ENCODE measurements around the gene ATG2B.
A peak's percentile ranks its signal among the peaks of the same experiment; 100 is the strongest.
"Not testable (repeated sequence)": the region's sequence is repeated elsewhere in the genome, so short reads cannot be mapped to it uniquely, and the experiment has no call there.

ATG2B gene

DNA sequence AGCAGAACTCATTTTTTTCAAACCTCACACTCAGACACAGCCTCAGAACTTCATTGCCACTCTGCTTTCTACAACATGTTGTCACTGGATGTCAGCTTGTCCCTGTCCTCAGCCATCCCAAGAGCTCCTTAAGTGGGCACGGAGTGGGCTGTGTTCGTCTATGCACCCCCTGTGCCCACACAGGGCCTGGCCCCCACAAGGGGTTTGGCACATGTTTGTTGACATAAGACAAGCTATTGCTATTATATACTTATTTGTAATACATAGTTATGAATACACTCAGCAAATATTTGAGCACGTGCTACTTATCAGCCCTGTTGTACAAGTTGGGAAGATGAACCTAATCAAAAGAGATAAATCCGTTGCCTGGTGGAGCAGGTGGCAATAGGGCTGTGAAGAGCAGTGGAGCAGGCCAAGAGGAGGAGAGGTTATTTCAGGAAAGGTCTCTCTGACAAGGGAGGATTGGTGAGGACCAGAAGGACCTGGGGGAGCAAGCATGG is 111.4 kb downstream of the ATG2B start:
- DNase-seq: no peak

DNA sequence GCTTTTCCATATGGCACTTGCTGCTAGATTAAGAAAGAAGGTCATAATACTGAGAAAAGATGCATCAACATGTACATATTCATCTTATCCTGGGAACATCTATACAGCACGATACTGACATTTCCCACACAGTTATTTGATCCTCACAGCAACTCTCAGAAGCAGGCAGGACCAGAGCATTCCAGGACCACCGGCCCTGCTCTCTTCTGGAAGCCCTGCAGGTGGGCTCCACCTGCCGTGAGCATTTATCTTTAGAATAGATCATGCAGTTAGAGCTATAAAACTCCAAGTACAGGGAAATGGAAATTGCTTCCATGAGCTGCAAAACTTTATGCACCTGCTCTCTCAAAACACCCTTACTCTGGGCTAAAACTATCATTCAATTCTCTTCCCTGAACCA is 112.7 kb downstream of the ATG2B start:
- DNase-seq: no peak

DNA sequence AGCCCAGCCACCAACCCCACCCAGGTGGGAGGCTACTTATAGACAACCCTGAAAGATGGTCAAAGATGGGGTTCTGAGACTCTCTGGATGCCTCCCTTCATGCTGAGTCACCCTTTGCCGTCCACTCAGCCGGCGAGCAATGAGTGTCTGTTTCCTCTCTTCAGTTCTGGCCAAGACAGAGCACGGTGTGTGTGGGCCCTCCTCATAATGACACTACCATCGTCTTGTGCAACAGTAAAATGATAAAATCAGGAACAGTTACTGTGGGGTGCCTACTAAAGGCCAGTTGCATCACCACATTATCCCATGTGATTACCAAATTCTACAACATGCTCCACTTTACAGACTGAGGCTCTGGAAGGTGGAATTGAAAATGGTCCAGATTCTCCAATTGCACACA is 114.1 kb downstream of the ATG2B start:
- DNase-seq: peak; percentile 49

DNA sequence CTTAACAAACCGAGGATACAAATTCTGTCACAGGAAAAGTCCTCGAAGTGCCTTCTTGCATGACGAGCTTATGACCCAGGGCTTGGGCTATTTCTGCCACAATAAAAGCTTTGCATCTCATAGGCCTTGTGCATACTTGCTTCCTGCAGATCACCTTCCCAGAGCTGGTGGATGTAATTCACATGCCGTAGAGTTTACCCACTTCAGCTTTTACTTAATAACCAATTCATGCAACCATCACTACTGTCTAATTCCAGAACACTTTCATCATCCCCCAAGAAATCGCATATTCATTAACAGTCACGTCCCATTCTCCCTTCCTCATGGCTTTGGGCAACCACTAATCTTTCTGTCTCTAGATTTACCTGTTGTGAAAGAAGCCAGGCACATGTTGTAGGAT is 116.1 kb downstream of the ATG2B start:
- DNase-seq: no peak

DNA sequence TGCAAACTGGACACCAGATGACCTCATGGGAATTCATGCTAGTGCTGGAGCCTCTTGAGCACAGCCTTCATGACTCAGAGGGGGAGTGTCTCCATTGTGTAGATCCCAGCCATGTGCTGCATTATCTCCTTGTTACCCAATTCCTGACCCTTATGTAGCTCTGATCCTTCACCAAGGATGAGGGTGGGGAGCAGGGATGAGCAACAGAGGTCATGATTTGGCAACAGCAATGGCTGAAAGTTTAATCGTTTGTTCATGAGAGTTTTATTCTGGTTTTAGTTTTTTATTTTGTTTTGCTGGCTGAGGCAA is 116.6 kb downstream of the ATG2B start:
- DNase-seq: peak; percentile 95

DNA sequence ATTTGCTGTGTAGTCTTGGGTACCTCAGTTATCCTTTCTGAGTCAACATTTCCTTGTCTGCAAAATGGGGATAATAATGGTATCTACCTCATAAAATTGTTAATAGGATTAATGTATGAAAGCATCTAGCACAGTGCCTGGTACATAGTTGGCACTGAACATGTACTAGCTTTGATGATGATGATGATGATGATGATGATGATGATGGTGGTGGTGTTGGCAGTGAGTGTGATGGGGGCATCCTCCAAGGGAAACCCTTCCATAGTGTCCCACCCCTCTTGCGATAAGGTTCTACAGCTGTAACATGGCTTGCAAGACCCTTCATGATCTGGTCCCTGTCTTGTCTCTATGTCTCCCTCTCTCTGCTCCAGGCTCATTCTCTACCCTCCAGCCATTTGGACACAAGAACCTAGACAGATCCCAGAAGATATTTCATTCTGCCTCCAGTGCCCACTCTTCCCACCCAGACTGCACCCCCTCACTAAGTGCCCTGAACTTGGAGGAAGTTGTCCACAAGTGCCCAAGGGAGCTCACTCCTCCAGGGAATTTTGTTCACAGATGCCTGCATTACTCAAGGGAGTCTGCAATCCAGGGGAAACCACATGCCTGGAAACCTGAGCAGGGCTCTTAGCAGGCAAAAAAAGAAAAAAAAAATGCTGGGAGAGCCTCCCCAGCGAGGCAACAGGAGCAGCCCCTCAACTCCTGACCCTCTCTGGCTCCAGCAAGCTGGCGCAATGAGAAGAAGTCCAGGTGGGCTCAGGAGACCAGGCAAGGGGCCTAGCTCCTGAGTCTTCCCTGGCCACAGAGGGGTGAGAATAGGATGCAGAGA is 117.2 kb downstream of the ATG2B start:
- DNase-seq: peak; percentile 21

DNA sequence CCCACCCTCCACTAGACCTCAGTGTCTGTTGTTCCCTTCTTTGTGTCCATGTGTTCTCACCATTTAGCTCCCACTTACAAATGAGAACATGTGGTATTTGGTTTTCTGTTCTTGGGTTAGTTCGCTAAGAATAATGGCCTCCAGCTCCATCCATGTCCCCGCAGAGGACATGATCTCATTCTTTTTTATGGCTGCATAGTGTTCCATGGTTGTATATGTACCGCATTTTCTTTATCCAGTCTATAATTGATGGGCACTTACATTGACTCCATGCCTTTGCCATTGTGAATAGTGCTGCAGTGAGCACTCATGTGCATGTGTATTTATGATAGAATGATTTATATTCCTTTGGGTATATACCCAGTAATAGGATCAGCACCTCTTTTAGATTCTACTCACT is 118.1 kb downstream of the ATG2B start:
- not testable (repeated sequence) for DNase-seq

DNA sequence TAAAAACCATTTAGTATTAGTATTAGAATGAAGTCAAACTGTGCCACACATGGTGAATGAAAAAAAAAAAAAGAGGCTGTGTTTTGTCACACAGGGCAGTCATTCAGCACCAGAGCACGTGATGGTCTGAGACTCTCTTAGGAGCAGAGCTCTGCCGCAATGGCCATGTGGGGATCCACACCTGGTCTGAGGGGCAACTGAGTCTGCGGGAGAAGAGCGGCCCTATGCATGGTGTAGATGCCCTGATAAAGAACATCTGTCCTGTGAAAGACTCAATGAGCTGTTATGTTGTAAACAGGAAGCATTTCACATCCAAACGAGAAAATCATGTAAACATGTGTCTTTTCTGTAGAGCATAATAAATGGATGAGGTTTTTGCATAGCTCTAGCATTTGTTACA is 119.4 kb downstream of the ATG2B start:
- DNase-seq: no peak

DNA sequence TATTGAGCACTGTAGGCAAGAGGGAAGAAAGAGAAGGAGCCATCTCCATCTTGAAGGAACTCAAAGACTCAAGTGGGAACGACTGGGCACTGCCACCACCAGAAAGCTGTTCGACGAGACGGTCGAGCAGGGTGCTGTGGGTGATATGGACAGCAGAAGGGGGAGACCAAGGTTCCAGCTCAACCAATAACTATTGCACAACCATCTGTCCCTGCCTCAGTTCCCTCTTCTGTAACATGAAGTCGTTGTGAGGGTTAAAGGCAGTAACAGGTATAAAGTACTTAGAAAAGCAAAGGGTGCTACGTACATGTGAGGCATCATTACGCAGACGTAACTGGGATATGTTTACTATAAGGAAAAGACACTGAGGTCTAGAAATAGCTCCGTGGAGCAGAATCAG is 121.0 kb downstream of the ATG2B start:
- no peak for DNase-seq

DNA sequence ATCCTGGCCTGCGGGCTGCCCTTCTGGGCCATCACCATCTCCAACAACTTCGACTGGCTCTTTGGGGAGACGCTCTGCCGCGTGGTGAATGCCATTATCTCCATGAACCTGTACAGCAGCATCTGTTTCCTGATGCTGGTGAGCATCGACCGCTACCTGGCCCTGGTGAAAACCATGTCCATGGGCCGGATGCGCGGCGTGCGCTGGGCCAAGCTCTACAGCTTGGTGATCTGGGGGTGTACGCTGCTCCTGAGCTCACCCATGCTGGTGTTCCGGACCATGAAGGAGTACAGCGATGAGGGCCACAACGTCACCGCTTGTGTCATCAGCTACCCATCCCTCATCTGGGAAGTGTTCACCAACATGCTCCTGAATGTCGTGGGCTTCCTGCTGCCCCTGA is 122.5 kb downstream of the ATG2B start:
- no peak for DNase-seq

DNA sequence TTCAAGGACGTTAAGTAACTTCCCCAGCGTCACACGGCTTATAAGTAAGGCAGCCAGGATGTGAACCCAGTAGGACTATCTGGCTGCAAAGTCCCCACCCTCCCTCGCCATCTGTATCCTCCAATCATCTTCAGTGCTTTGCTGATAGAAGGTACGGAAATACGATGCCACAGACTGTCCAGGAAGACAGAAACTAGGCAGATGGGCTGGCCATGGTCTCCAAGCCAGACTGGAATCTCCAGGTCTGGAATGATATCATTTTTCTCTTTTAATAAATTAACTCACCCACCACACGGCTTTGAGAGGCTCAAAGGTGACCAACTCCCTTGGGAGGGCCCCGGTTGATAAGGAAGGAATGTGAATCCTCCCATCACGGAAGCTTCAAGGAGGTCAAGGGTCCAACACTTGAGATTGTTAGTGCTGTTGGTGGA is 123.4 kb downstream of the ATG2B start:
- DNase-seq: no peak

DNA sequence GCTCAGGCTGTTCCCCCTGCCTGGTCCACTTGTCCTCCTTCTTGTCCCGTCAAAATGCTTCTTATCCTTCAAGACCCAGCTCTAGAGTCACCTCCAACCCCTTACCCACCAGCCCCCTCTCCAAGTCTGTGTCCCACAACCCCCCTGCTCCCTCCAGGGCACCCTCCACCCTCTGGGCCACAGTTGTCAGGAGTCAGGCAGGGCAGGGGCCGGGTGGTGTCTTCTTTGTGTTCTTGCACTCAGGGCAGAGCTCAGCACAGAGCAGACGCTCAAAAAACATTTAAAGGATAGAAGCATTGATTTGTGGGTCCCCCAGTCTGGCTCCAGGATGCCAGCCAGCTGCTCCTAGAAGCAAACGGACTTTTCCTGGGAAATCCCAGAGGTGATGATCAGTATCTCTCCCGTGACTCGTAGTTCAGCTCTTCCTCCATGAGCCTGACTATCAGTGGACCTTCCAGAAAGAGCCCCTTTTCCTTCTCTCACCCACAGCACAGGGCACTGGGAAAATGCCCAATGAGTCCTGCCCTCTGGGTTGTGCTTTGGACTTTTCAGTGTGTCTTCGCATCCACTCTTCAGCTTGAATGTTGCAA is 124.4 kb downstream of the ATG2B start:
- DNase-seq: no peak

DNA sequence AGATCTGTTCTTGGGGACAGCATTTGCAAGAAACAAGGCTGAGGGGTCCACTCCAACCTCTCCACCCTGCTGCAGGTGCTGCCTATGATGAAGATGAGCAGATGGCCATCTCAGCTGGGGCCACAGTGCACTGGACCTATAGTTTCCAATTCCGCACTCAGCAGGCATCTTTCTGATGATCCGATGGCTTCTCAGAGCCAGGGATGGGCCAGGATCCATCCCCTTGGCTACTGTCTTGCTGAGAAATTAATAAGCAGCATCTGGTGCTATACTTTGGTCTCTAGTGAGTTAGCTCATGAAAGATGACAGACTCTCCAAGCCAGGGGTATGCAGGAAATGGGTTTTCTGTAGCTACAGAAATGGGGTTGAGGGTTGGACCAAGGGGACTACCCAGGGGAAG is 125.5 kb downstream of the ATG2B start:
- DNase-seq: no peak

DNA sequence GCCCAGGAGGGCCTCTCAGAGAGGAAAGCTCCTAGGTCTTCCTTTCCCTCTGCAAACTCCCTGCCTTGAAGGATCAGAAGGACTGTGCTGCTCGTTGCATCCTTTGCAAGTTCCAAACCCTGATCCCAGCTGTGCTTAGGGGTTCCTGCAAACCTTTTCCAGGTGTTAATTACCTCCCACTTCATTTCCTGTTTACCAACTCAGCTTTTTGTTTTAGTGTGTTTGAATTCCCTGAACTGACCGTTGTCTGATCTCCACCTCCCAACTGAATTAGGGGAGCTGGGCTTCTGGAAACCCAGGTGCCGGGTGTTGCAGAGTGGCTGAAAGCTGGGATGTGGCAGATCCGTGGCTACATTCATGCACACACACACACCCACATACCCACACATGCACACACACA is 127.7 kb downstream of the ATG2B start:
- DNase-seq: no peak

DNA sequence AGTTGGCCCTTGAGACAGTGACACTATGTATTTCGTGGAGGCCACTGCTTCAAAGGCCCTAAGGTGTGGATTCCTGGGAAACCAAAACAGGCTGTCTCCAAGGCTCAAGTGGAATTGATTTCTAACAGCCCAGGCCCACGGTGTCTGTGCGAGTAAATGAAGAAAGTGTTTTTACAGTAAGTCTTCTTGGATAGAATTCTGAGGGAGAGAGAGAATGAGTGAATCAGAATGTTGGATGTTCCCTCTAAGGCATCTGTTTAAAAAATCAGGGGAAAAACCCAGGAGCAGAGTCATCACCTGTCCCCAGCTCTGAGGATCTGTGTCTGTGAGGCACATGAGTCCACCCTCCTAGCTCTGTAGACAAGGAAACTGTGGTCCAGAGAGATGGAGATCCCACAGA is 129.5 kb downstream of the ATG2B start:
- DNase-seq: no peak

DNA sequence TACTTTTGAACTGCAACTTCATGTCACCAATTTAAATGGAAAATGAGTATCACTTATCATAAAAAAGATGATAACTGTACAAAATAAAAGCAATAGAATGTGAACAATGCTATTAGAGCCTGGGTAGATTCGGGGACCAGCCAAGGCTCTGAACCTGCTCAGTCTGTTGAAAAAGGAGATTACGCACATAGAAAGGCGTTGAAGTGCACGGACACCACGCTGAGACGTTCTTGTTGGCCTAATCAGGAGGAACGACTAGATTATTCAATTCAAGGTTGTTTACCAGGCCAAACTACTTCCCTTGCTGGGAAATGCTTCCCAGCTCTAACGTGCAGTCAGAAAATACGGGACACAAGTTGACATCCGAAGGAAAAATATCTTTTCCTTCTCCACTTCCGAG is 130.6 kb downstream of the ATG2B start:
- DNase-seq: no peak

DNA sequence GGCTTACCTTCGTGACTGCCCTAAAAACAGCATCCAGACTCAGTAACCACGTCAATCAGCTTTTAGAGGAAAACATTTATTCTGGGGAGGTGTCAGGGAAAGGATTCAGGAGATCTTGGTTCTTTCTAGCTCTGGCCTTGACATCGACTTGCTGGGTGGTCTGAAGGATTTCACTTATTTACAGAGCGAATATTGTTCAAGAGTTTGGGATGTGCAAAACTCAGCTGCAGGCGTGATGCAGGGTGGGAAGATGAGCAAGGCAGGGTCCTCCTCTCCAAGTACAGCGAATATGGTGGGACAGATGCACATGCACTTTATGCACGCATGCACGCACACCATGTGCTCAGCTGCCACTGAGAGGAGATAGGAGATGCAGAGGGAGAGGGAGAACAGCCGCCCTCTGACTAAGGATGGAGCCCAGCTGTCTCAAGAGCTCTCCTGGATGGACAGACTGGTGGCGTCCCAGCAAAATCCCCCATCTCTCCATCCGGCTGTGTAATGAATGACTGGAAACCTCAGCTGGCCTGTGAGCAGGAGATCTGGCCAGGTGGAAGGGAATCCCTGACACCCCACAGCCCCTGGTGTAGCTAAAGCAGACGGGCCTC is 131.5 kb downstream of the ATG2B start:
- DNase-seq: no peak

DNA sequence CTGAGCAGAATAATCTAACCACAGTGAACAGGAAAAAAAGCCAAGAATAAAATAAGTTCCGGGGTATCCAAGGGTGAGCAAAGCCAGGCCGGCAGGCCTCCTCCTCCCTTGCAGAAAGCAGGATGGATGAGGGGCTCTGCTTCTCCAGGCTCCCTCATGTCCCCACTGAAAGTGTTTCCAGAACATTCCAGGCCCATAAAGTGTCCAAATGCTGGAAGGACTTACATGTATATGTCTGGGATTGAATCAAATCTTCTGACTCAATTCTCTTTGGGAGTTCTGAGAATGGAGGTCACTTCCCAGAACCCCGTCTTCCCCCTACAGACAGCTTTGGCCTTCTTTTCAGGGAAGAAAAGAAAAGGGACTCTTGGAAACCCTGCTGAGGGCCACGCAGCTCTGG is 132.1 kb downstream of the ATG2B start:
- DNase-seq: no peak

DNA sequence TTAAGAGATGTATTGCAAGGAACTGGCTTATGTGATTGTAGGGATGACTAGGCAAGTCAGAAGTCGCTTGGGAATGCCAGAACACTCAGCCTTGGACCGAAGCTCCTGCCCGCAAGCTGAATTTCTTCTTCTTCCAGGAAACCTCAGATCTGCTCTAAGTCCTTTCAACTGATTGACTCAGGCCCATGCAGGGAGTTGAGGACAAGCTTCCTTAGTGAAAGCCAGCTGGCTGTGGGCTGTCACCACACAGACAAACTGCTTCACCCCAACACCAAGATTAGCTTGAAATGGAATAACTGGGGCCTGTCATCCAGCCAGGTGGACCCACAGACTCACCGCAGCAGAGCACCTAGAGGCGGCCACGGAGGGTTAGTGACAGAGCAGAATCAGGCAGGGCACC is 133.8 kb downstream of the ATG2B start:
- no peak for DNase-seq
